AG08396 (cell line): ENCODE measurements around the gene SYNGR3.
"Not testable (repeated sequence)": the region's sequence is repeated elsewhere in the genome, so short reads cannot be mapped to it uniquely, and the experiment has no call there.

Experiments used
- DNase-seq: peaks from one replicate; pipeline ENCODE4 v3.0.0; 2012; ENCODE audit warnings: low spot score, mixed read lengths

The SYNGR3 gene

DNA sequence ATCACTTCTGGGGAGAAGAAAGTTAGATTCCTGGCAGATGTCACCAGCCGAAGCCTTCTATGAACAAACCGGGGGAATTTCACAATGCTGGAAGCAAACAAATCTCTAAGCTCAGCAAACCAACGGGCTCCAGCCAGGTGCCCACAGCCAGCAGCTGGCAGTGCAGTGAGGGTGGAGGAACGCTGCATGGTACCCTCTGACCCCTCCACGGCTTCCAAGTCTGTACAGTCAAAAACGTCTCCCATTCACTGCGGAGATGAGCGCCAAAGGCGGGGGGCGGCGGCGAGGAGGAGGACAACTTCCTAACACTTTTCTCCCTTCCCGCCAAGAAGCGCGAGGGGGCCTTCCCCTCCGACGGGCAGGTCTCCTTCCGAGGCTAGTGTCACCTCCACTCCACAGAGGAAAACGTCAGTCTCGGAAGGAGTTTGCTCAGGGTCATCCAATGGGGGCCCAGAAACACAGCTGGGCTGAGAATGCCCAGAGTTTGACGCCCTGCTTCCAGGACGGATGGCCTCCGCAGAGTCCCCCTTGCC, 18.9 kb downstream of the SYNGR3 start:
- peak; percentile 77 for DNase-seq

DNA sequence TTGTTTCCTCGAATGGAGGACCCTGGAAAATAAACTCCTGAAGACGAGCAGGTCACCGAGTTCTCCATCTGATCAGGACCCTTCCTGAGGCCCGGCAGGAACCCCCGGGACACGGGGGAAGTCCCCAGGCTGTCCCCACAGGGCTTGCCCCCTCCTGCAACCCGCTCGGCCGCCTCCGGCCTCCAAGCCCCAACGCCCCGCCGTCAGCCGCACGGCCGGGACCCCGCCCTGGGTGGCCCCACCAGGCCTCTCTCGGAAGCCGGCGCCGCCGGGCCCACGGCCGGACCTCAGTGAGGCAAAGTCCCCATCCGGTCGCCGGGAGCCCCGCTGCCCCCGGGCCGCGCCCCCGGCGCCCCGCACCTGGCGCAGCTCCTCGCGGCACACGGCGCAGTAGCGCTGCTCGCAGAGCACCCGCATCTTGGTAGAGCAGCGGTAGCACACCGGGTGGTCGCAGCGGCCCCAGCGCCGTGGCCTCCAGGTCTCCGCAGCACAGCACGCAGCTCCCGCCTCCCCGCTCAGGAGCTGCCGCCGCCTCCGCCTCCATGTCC, 19.5 kb downstream of the SYNGR3 start:
- no peak for DNase-seq

DNA sequence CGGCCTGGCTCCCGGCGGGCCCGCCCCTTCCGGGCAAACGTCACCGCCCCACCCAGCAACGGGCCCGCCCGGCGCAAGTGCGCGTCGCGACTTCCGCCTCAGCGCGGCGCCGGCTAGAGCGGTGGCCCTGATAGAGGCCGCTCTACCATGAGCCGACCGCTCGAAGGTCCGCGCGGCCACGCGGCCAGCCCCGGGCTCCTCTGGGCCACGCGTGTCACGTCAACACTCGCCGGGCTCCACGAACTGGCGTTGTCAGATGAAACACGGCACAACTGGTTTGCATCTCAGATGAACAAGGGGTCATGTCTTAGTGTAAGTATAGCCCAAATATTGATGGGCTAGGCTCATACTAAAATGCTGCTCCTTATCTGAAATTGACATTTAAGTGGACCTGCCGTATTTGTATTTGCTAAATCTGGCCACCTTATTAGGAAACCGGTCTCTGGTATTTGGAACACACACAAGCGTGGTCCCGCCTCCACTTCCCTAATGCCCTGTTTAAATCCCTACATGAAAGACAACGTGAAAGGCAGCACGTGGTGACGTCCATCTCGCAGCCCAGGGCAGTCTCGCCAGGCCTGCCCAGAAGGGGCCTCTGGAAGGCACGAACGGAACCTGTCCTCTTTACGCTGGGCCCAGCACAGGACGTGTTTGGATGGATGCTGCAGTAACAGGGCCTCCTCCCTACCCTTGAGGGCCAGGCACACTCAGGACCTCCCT, 20.2 kb downstream of the SYNGR3 start, which contains the start of gene ZNF598:
Gene ZNF598, minus strand, starts transcription at position 31 of the 720 bp plus-strand sequence.
- peak; percentile 96 for DNase-seq

DNA sequence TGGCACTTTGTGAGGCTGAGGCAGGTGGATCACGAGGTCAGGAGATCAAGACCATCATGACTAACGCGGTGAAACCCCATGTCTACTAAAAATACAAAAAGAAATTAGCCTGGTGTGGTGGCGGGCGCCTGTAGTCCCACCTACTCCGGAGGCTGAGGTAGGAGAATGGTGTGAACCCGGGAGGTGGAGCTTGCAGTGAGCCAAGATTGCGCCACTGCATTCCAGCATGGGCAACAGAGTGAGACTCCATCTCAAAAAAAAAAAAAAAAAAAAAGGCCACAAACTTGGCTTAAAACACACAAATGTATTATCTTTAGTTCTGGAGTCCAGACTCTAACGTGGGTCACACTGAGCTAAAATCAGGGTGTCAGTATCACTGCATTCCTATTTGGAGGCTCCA, 22.0 kb downstream of the SYNGR3 start:
- DNase-seq, result not testable (repeated sequence)

DNA sequence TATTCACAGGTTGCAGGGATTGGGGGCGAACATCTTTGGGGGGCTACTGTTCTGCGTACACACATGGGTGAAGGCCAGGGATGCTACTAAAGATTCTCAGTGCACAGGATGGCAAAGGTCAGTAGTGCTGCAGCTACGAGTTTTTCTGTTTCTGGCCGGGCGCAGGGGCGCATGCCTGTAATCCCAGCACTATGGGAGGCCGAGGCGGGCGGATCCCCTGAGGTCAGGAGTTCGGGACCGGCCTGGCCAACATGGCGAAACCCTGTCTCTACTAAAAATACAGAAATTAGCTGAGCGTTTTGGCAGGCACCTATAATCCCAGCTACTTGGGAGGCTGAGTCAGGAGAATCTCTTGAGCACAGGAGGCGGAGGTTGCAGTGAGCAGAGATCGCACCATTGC, 23.8 kb downstream of the SYNGR3 start:
- DNase-seq, result no peak

DNA sequence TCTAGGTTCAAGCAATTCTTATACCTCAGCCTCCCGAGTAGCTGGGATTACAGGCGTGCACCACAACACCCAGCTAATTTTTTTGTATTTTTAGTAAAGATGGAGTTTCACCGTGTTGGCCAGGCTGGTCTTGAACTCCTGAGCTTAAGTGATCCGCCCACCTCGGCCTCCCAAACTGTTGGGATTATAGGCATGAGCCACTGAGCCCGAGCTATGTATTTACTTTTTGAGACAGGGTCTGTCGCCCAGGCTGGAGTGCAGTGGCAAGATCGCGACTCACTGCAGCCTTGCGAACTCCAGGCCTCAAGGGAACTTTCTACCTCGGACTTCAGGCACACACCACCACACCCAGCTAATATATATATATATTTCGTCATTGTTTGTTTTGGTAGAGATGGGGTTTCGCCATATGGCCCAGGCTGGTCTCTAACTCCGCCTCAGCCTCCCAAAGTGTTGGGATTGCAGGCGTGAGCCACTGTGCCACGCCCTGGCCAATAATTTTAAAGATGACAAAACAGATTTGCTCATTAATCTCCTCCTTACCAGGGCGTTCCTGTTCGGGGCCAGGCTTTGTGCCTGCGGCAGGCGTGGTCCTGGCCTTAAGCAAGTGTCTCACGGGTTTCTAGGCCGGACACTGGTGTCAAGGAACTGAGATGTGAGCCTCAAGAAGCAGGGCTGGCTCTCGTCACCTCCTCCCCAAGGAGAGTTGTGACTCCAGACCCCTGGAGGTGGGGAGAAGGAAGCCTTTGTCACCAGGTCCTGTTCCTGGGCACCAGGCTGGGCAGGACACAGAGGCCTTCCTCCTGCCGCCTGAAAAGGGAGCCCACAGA, 25.6 kb downstream of the SYNGR3 start:
- no peak for DNase-seq

DNA sequence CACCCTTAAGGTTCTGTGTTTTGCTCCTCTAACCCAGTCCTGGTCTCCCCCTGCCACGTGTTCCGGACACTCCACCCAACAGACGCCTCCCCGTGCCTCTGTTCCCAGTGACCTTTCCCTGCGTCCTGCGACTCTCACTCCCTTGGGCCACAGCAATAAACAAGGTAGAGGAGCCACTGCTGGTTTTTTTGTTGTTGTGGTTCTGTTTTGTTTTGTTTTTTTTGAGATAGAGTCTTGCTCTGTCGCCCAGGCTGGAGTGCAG, 26.1 kb downstream of the SYNGR3 start:
- DNase-seq, result no peak

DNA sequence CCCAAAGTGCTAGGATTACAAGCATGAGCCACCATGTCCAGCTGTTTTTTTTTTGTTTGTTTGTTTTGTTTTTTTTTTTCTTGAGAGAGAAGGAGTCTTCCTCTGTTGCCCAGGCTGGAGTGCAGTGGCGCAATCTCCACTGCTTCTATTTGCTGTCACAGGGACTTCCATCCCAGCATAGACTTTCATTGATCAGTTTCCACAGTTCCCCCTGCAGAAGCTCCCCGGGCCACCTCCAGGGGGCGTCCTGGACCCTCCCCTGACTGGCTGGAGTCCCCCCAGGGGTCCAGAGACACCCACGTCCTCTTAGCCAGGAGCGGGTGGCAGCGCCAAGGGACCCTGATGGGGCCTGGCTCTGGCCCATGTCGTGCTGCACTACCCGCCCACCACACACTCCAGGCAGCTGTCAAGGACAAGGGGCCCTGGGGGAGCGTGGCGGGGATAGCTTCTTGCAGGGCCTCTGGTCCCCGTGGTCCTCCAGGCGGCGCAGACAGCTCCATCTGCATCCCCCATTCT, 26.7 kb downstream of the SYNGR3 start:
- no peak for DNase-seq

DNA sequence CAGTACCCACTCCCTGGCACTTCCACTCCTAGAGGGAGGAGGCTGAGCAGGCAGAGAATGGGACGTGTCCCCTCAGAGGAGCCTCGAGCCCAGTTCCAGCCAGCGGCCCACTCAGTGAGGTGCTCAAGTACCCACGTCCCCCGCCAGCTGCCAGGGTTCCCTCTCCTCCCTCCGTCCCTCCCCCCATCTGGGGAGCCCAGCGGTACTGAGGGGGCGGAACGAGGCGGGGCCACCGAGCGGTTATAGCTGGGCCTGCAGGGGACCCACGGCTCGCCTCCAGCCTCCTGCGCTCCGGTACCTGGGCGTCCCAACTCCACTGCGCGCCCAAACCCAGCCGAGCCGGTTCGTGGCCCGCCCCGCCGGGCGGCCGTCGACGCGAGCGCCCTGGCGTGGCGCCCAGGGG, 29.7 kb downstream of the SYNGR3 start, which contains the start of gene NPW:
Gene NPW, plus strand, starts transcription at position 268 of the 403 bp plus-strand sequence.
- DNase-seq, result no peak

DNA sequence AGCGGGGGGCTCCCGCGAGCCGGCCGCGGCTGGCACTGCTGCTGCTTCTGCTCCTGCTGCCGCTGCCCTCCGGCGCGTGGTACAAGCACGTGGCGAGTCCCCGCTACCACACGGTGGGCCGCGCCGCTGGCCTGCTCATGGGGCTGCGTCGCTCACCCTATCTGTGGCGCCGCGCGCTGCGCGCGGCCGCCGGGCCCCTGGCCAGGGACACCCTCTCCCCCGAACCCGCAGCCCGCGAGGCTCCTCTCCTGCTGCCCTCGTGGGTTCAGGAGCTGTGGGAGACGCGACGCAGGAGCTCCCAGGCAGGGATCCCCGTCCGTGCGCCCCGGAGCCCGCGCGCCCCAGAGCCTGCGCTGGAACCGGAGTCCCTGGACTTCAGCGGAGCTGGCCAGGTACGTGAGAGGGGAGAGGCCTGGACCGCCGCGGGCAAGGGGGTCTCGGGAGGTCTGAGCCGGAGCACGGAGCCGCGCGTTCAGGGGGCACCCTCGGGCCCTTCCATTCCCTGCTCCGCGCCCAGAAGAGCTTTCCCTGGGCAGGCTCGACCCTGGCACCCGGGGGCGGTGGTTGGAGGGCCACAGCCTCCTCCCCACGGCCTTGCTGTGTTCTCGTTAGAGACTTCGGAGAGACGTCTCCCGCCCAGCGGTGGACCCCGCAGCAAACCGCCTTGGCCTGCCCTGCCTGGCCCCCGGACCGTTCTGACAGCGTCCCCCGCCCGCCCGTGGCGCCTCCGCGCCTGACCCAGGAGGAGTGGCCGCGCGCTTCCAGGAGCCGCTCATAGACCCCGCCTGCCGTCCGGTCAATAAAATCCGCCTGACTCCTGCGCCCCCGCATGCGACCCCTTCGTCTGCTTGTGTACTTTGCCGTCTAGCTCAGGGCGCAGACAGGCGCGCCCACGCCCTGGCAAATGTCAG, 30.4 kb downstream of the SYNGR3 start:
- no peak for DNase-seq

DNA sequence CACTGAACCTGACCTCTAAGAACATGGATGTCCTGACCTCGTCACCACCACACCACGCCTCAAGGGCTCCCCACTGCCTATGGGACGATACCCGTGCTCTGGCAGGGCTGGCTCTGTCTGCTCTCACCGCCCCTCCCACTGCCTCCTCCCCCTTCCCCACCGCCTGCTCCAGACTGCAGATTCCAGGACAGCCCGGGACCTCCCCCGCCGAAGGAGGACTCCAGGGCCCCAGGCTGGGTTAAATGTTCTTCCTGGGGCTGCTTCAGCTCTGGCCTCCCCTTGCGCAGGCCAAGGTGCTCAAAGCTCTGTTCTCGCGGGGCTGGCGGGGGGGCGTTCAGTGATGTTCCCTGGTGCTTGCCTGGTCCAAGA, 32.9 kb downstream of the SYNGR3 start:
- DNase-seq, result peak; percentile 75

DNA sequence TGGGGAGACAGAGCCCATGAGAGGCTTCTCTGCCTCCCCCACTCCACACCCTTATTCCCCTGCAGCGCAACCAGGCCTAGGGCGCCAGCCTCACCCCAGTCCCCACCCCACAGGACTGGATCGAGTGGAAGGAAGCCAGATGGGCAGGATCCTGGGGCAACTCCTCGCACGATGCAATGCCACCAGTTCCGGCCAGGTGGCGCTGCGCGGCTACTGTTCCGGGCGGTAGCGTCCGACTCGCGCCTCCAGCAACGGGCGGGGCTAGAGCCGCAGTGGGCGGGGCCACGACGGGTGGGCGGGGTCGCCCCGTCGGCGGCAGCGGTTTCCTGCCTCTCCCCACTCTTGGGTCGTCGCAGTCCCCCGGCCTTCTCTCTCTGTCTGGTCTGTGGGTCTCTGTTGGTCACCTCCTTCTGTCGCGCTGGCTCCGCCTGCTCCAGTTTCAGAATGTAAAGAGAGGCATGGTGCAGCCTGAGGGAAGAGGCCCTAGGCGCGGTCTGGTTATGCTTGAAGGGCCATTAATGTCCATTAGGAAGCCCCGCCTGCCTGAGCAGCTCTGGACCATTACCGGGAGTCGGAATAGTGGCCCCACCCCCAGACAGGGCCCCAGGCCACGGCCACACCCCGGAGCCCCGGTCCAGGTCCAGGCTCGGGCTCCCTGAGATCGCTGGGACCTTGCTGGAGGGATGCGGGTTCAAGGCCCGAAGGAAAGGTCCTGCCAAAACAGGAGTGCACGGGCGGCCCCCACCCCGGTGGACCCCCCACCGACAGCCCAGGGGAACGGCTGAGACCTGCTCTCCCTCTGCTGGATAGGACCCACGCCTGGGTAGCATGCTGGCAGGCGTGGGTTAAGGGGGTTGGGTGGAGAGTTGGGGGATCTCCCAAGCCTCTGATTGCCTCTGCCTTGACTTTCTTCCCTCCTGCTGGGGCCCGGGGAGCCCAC, 33.6 kb downstream of the SYNGR3 start:
- peak; percentile 97 for DNase-seq

DNA sequence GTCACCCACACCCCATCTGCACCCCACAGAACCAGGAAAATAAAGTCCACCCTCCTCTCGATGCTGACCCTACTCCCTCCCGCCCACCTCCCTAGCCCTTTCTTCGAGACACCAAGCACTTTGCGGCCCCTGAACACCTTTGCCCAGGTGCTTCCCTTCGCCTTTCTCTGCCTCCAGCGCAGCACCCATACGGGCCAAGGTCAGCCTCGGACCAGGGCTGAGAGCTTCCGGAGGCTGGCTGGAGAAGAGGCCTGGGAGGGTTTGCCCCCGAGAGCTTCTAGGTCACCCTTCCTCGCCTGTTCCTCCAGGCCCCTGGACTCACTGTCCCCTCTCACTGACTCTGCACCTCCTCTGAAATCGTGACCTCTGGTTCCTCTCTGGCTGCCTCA, 34.3 kb downstream of the SYNGR3 start:
- no peak for DNase-seq

DNA sequence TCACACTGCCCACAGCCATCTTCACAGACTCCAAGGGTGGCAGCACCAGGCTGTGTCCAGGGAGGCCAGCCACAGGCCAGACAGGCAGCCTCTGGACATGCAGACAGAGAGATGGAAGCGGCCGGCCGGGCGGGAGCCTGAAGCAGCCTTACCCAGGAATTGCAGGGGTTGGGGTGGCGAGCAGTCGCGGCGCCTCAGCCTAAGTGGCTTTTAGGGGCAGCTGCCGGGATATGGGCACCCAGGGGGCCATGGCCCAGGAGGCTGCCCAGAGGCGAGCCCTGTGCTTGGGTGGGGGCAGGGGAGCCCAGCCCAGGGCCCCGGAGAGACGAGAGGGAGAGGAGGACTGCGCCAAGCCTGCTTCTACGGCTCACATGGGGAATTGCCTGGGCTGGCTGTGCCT, 35.5 kb downstream of the SYNGR3 start:
- DNase-seq, result no peak

DNA sequence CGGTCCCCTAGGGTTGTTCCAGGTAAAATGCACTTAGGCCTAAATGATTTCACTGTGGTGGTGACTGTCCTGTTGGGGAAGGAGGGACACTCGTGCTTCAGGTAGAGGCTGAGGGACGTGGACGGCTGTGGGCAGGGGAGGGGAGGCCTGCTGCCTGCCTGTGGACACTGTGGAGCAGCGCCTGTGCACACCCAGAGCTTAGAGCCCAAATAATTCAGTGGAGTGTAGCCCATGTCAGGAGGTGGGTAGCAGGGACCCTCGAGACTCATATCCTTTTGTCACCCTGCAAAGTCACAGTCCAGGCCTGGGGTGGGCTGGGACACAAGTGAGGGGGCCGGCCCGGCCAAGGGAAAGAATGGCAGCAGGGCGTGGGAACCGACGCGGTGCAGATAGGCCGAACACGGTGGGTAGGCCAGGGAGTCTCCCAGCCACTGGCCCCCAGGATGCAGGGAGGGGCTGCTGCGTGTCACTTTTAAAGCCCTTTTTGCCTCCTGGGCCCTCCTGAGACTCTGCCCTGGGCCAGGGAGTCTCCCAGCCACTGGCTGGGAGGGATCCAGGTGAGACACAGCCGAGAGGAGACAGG, 36.2 kb downstream of the SYNGR3 start:
- DNase-seq, result no peak

DNA sequence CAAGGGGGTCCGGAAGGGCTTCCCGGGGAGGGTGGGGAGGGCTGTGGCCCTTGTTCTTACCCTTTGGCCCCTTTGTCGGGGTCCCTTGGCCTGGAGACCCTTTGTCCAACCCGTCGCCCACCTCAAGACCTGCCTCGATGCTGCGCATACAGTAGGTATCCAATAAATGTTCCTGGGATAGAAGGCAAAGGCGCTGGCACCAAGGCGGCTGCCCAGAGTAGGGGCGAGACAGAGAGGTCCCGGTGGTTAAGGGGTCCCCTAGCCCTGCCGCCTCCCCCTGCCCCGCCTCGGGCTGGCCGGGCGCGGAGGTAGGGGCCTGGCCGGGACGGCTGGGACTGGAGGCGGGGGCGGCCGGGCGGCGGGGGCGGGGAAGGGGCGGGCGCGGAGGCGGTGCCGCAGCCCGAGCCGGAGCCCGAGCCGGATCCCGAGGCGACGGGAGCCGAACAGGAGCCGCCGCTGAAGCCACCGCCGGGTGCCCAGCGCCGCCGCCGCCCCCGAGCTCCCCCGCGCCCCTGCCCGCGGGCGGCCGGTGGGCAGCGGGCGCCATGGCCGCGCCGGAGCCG, 36.8 kb downstream of the SYNGR3 start, which contains the start of gene NHERF2:
Gene NHERF2, plus strand, starts transcription at position 442 of the 563 bp plus-strand sequence. Its CDS starts 104 bp downstream, at position 546.
- DNase-seq, result peak; percentile 82

DNA sequence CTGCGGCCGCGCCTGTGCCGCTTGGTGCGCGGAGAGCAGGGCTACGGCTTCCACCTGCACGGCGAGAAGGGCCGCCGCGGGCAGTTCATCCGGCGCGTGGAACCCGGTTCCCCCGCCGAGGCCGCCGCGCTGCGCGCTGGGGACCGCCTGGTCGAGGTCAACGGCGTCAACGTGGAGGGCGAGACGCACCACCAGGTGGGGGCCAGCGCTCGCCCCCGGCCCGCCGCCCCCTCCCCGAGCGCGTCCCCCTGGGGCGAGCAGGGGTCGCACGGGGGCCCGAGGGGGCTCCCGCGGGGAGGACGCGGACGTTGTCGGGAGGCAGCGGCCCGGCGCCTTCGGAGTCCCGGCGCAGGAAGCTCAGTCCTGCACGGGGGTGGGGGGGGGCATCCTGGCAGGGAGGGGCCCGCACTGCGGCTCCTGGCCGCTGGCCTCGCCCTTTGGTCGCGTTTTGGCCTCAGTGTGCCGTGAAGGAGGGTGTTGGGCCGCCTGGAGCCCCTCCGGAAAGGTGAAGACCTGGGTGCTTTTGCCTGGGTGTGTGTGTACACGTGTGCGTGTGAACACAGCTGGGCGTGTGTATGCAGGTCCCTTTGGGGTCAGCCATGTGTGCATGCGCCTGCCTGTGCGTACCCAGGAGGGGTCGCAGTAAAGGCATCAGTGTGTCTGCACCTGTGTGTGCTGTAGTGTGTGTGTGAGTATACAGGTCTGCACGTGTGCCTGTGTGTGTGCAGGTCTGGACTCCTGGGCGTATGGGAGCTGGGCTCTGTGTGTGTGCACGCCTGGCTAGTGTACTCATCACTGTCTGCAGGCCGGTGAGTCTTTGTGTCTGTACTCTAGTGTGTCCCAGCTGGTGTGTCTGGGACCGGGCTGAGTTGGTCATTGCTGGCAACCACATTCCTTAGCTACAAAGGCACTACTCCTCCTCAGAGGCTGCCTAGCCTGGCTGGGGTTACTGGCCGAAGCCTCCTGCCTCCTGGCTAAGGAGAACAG, 37.5 kb downstream of the SYNGR3 start:
- DNase-seq, result peak; percentile 73

DNA sequence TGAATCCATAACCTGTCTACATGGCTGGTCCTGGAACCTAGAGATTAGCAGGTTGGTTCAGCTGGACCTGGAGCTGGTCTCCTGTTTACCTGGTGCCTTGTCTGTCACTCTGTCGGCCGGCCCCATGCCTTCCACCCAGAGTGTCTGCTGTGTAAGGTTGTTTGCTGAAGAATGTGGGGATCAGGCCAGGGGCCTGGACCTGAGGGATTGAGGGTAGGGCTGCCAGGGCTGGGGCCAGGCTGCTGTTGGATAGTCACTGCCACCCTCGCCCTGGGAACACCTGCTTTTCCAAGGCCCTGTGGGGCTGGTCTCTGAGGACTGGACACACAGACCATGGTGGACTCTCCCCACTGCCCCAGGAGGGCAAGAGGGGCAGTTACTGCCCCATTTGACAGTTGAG, 38.4 kb downstream of the SYNGR3 start:
- no peak for DNase-seq
